Medulla oblongata (tissue), 1 donor: ENCODE data around the gene NHERF2.
"Not testable (repeated sequence)": the region's sequence is repeated elsewhere in the genome, so short reads cannot be mapped to it uniquely, and the experiment has no call there.

Experiments used
- DNase-seq: peaks from one replicate; pipeline ENCODE4 v3.0.0-alpha.2; 2015; ENCODE audit errors: extremely low spot score

NHERF2 gene

DNA sequence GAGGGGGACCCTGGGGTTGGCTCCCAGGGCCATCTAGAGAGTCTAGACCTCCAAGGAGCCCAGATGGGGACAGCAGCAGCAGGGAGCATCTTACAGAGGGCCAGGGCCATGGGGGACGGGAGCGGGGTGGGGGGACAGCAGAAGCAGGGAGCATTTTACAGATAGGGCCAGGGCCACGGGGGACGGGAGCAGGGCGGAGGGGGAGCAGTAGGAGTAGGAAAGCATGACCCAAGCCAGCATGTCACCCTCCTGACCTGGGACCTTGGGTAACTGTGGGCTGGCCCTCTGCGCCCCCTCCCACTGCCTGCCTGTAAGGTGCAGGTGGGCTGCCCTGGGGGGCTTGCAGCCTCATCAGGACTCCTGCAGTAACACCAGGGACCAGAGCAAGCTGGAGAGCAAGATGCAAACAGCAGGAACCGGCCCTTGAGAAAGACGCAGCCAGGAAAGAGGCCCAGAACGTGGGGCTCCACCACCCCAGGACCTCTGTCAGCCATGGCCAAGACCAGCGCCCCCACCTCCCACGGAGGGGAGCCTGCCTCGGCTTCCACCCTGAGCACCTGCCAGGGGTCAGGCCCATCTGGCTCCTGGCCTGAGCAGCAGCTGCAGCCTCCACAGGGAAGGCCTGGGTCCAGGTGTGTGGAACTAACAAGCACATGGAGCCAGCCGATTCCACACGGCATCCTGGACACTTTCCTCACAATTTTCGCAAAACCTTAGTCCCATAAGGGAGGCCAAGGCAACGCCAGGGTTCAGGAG, 19.4 kb upstream of the NHERF2 start:
- DNase-seq: no peak

DNA sequence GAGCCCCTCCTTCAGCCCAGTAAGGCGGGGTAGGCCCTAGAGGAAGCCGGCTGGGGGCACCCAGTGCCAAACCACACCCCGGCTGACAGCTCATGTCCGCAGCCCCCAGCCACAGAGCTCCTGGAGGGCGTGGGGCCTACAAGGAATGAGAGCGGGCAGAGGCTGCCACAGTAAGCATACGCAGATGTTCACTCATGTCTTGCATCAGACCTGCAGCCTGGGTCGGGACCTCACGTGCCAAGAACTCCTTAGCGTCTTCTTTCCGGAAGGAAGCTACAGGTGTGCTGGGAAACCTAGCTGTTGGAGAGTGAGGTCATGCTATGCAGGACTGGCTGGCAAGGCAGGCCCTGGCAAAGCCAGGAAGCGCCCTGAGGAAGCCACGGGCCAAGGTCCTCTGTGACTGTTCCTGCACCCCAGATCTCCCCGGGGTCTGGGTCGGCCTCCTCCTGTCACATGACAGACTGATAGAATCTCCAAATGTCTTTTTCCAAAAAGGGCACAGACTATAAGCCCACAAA, 18.6 kb upstream of the NHERF2 start:
- no peak for DNase-seq

GRCh38 chr16:2008631-2009163, 18.0 kb upstream of the NHERF2 start:
- DNase-seq: no peak

DNA sequence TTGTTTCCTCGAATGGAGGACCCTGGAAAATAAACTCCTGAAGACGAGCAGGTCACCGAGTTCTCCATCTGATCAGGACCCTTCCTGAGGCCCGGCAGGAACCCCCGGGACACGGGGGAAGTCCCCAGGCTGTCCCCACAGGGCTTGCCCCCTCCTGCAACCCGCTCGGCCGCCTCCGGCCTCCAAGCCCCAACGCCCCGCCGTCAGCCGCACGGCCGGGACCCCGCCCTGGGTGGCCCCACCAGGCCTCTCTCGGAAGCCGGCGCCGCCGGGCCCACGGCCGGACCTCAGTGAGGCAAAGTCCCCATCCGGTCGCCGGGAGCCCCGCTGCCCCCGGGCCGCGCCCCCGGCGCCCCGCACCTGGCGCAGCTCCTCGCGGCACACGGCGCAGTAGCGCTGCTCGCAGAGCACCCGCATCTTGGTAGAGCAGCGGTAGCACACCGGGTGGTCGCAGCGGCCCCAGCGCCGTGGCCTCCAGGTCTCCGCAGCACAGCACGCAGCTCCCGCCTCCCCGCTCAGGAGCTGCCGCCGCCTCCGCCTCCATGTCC, 17.5 kb upstream of the NHERF2 start:
- no peak for DNase-seq

DNA sequence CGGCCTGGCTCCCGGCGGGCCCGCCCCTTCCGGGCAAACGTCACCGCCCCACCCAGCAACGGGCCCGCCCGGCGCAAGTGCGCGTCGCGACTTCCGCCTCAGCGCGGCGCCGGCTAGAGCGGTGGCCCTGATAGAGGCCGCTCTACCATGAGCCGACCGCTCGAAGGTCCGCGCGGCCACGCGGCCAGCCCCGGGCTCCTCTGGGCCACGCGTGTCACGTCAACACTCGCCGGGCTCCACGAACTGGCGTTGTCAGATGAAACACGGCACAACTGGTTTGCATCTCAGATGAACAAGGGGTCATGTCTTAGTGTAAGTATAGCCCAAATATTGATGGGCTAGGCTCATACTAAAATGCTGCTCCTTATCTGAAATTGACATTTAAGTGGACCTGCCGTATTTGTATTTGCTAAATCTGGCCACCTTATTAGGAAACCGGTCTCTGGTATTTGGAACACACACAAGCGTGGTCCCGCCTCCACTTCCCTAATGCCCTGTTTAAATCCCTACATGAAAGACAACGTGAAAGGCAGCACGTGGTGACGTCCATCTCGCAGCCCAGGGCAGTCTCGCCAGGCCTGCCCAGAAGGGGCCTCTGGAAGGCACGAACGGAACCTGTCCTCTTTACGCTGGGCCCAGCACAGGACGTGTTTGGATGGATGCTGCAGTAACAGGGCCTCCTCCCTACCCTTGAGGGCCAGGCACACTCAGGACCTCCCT, 16.8 kb upstream of the NHERF2 start, which contains the start of gene ZNF598:
Gene ZNF598, minus strand, starts transcription at position 31 of the 720 bp plus-strand sequence.
- DNase-seq: peak; percentile 92

DNA sequence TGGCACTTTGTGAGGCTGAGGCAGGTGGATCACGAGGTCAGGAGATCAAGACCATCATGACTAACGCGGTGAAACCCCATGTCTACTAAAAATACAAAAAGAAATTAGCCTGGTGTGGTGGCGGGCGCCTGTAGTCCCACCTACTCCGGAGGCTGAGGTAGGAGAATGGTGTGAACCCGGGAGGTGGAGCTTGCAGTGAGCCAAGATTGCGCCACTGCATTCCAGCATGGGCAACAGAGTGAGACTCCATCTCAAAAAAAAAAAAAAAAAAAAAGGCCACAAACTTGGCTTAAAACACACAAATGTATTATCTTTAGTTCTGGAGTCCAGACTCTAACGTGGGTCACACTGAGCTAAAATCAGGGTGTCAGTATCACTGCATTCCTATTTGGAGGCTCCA, 15.0 kb upstream of the NHERF2 start:
- not testable (repeated sequence) for DNase-seq

GRCh38 chr16:2013527-2013926, 13.2 kb upstream of the NHERF2 start:
- no peak for DNase-seq

DNA sequence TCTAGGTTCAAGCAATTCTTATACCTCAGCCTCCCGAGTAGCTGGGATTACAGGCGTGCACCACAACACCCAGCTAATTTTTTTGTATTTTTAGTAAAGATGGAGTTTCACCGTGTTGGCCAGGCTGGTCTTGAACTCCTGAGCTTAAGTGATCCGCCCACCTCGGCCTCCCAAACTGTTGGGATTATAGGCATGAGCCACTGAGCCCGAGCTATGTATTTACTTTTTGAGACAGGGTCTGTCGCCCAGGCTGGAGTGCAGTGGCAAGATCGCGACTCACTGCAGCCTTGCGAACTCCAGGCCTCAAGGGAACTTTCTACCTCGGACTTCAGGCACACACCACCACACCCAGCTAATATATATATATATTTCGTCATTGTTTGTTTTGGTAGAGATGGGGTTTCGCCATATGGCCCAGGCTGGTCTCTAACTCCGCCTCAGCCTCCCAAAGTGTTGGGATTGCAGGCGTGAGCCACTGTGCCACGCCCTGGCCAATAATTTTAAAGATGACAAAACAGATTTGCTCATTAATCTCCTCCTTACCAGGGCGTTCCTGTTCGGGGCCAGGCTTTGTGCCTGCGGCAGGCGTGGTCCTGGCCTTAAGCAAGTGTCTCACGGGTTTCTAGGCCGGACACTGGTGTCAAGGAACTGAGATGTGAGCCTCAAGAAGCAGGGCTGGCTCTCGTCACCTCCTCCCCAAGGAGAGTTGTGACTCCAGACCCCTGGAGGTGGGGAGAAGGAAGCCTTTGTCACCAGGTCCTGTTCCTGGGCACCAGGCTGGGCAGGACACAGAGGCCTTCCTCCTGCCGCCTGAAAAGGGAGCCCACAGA, 11.4 kb upstream of the NHERF2 start:
- DNase-seq: no peak

- DNase-seq: no peak
Measured at GRCh38 chr16:2015947-2016208, 10.8 kb upstream of the NHERF2 start.

GRCh38 chr16:2016407-2016922, 10.2 kb upstream of the NHERF2 start:
- no peak for DNase-seq

DNA sequence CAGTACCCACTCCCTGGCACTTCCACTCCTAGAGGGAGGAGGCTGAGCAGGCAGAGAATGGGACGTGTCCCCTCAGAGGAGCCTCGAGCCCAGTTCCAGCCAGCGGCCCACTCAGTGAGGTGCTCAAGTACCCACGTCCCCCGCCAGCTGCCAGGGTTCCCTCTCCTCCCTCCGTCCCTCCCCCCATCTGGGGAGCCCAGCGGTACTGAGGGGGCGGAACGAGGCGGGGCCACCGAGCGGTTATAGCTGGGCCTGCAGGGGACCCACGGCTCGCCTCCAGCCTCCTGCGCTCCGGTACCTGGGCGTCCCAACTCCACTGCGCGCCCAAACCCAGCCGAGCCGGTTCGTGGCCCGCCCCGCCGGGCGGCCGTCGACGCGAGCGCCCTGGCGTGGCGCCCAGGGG, 7.2 kb upstream of the NHERF2 start, which contains the start of gene NPW:
Gene NPW, plus strand, starts transcription at position 268 of the 403 bp plus-strand sequence.
- no peak for DNase-seq

GRCh38 chr16:2019921-2020831, 6.5 kb upstream of the NHERF2 start:
- no peak for DNase-seq

DNA sequence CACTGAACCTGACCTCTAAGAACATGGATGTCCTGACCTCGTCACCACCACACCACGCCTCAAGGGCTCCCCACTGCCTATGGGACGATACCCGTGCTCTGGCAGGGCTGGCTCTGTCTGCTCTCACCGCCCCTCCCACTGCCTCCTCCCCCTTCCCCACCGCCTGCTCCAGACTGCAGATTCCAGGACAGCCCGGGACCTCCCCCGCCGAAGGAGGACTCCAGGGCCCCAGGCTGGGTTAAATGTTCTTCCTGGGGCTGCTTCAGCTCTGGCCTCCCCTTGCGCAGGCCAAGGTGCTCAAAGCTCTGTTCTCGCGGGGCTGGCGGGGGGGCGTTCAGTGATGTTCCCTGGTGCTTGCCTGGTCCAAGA, 4.0 kb upstream of the NHERF2 start:
- DNase-seq: no peak

DNA sequence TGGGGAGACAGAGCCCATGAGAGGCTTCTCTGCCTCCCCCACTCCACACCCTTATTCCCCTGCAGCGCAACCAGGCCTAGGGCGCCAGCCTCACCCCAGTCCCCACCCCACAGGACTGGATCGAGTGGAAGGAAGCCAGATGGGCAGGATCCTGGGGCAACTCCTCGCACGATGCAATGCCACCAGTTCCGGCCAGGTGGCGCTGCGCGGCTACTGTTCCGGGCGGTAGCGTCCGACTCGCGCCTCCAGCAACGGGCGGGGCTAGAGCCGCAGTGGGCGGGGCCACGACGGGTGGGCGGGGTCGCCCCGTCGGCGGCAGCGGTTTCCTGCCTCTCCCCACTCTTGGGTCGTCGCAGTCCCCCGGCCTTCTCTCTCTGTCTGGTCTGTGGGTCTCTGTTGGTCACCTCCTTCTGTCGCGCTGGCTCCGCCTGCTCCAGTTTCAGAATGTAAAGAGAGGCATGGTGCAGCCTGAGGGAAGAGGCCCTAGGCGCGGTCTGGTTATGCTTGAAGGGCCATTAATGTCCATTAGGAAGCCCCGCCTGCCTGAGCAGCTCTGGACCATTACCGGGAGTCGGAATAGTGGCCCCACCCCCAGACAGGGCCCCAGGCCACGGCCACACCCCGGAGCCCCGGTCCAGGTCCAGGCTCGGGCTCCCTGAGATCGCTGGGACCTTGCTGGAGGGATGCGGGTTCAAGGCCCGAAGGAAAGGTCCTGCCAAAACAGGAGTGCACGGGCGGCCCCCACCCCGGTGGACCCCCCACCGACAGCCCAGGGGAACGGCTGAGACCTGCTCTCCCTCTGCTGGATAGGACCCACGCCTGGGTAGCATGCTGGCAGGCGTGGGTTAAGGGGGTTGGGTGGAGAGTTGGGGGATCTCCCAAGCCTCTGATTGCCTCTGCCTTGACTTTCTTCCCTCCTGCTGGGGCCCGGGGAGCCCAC, 3.3 kb upstream of the NHERF2 start:
- peak; percentile 93 for DNase-seq

GRCh38 chr16:2024032-2024420, 2.7 kb upstream of the NHERF2 start:
- no peak for DNase-seq

- DNase-seq: no peak
Measured at GRCh38 chr16:2025251-2025650, 1.5 kb upstream of the NHERF2 start.

DNA sequence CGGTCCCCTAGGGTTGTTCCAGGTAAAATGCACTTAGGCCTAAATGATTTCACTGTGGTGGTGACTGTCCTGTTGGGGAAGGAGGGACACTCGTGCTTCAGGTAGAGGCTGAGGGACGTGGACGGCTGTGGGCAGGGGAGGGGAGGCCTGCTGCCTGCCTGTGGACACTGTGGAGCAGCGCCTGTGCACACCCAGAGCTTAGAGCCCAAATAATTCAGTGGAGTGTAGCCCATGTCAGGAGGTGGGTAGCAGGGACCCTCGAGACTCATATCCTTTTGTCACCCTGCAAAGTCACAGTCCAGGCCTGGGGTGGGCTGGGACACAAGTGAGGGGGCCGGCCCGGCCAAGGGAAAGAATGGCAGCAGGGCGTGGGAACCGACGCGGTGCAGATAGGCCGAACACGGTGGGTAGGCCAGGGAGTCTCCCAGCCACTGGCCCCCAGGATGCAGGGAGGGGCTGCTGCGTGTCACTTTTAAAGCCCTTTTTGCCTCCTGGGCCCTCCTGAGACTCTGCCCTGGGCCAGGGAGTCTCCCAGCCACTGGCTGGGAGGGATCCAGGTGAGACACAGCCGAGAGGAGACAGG, 733 bp upstream of the NHERF2 start:
- no peak for DNase-seq

GRCh38 chr16:2027024-2028010, 615 bp downstream of the NHERF2 start:
- no peak for DNase-seq
